Measurements from ENCODE around the gene ZKSCAN5.

DNA sequence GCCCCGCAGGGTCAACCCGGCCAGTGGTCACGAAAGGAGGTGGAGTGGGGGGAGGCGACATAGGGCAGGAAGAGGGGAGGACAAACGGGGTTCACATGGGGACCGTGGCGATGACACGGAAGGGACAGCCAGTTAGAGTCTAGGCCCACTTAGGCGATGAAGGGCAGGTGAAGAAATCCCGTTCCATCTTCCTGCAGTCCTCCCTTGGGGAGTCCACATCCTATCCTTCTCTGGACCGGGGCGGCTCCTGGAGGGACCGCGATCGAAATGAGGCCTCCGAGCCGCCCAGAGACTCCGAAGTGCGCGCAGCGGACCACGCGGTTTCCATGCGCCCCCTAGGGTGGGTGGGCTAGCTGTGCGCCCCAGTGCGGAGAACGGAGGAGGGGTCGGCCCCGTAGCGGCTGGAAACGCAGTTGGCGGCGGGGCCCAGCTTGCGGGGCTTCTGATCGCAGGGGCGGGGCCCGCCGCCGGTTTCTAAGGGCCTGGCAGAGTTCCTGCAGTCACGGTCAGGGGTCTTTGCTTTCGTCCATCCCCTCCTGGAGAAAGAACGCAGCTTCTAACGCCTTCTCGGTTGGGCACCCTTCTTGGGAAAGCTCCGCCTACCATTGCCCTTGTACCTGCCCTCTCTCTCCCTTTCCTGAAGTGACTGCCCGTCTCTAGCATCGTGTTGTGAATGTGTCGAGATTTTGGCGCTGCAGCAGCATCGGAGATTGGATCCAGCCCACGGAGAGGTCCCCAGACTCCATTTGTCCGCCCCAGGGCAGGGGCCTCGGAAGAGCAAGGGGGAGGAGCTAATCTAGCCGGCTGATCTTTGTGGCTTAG lies 75.7 kb downstream of the ZKSCAN5 start:
- TF ChIP-seq CEBPB (IDR thresholded peaks at IDR 0.05; ENCODE audit: low read depth): no peak
- TF ChIP-seq CTCF (IDR thresholded peaks at IDR 0.05 in 2 of 3, conservative IDR thresholded peaks at IDR 0.05 in 1 of 3; ENCODE audit: borderline replicate concordance in 1 of 3, insufficient read depth in 1 of 3, low read depth in 2 of 3, low read length in 2 of 3): no peak
- TF ChIP-seq, protein P1, sequence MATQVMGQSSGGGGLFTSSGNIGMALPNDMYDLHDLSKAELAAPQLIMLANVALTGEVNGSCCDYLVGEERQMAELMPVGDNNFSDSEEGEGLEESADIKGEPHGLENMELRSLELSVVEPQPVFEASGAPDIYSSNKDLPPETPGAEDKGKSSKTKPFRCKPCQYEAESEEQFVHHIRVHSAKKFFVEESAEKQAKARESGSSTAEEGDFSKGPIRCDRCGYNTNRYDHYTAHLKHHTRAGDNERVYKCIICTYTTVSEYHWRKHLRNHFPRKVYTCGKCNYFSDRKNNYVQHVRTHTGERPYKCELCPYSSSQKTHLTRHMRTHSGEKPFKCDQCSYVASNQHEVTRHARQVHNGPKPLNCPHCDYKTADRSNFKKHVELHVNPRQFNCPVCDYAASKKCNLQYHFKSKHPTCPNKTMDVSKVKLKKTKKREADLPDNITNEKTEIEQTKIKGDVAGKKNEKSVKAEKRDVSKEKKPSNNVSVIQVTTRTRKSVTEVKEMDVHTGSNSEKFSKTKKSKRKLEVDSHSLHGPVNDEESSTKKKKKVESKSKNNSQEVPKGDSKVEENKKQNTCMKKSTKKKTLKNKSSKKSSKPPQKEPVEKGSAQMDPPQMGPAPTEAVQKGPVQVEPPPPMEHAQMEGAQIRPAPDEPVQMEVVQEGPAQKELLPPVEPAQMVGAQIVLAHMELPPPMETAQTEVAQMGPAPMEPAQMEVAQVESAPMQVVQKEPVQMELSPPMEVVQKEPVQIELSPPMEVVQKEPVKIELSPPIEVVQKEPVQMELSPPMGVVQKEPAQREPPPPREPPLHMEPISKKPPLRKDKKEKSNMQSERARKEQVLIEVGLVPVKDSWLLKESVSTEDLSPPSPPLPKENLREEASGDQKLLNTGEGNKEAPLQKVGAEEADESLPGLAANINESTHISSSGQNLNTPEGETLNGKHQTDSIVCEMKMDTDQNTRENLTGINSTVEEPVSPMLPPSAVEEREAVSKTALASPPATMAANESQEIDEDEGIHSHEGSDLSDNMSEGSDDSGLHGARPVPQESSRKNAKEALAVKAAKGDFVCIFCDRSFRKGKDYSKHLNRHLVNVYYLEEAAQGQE (IDR thresholded peaks at IDR 0.05; ENCODE audit: low read depth): no peak
- no peak for TF ChIP-seq POLR2AphosphoS5 (IDR thresholded peaks at IDR 0.05; ENCODE audit: low read depth, low read length)
- TF ChIP-seq MAX (IDR thresholded peaks at IDR 0.05): no peak

Measured in HCT116 (cell line).